ENCODE results near the gene SGCG. TPM values are rescaled to one million over a fixed set of nuclear protein-coding genes. Genes with fewer than 3 reads are reported as not detected.
"Not testable (repeated sequence)": the region's sequence is repeated elsewhere in the genome, so short reads cannot be mapped to it uniquely, and the experiment has no call there.

SGCG gene
- polyA plus RNA-seq, 2 donors: 0.16 to 0.59 TPM

- H3K27ac ChIP-seq (ENCODE audit: low read depth in 2 of 2, low read length in 1 of 2): no peak overlapping the region
- no peaks in the 10 kb centered on the region for H3K27me3 ChIP-seq (ENCODE audit: control insufficient read depth in 1 of 2, insufficient read depth in 2 of 2, low read length in 2 of 2)
- no peak overlapping the region for H3K4me3 ChIP-seq (ENCODE audit: low read depth in 1 of 2, low read length in 2 of 2)
- H3K36me3 ChIP-seq (ENCODE audit: control insufficient read depth in 2 of 2, insufficient read depth in 2 of 2, low read length in 1 of 2): no peaks in the 10 kb centered on the region
- 75 to 78% methylated on average over 4 of the region's 4 CpGs for WGBS, 2 donors
- H3K4me1 ChIP-seq (ENCODE audit: control insufficient read depth in 2 of 2, insufficient read depth in 2 of 2, low read length in 1 of 2): no peaks in the 10 kb centered on the region
- no peaks in the 10 kb centered on the region for H3K9me3 ChIP-seq (ENCODE audit: control insufficient read depth in 2 of 2, insufficient read depth in 1 of 2, low read depth in 1 of 2, low read length in 1 of 2)
Observed at GRCh38 chr13:23267571-23267970, 86.8 kb downstream of the SGCG start.

GRCh38 chr13:23268441-23268840 lies 87.7 kb downstream of the SGCG start:
- 31 to 33% methylated on average over 1 of the region's 1 CpG for WGBS, 2 donors
- Histone ChIP-seq H3K27ac (ENCODE audit: low read depth in 2 of 2, low read length in 1 of 2) (no peak overlapping the region), H3K9me3 (ENCODE audit: control insufficient read depth in 2 of 2, insufficient read depth in 1 of 2, low read depth in 1 of 2, low read length in 1 of 2) (no peaks in the 10 kb centered on the region), H3K4me1 (ENCODE audit: control insufficient read depth in 2 of 2, insufficient read depth in 2 of 2, low read length in 1 of 2) (no peaks in the 10 kb centered on the region), H3K27me3 (ENCODE audit: control insufficient read depth in 1 of 2, insufficient read depth in 2 of 2, low read length in 2 of 2) (no peaks in the 10 kb centered on the region), H3K36me3 (ENCODE audit: control insufficient read depth in 2 of 2, insufficient read depth in 2 of 2, low read length in 1 of 2) (no peaks in the 10 kb centered on the region), H3K4me3 (ENCODE audit: low read depth in 1 of 2, low read length in 2 of 2) (no peak overlapping the region)

DNA sequence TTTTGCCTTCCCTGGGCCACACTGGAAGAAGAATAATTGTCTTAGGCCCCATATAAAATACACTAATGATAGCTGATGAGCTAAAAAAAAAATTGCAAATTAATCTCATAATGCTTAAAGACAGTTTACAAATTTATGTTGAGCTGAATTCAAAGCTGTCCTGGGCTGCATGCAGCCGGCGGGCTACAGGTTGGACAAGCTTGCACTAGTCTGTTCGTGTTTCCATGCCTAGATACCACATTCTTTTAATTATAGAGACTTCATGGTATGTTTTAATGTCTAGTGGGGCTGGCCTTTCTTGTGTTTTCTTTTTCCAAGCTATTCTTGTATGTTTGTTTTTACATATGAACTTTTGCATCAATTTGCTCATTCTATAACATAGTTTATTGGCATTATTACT lies 90.6 kb downstream of the SGCG start:
- Histone ChIP-seq H3K4me1 (ENCODE audit: control insufficient read depth in 2 of 2, insufficient read depth in 2 of 2, low read length in 1 of 2) (no peaks in the 10 kb centered on the region), H3K9me3 (ENCODE audit: control insufficient read depth in 2 of 2, insufficient read depth in 1 of 2, low read depth in 1 of 2, low read length in 1 of 2) (no peaks in the 10 kb centered on the region), H3K36me3 (ENCODE audit: control insufficient read depth in 2 of 2, insufficient read depth in 2 of 2, low read length in 1 of 2) (no peaks in the 10 kb centered on the region), H3K27ac (ENCODE audit: low read depth in 2 of 2, low read length in 1 of 2) (no peak overlapping the region), H3K27me3 (ENCODE audit: control insufficient read depth in 1 of 2, insufficient read depth in 2 of 2, low read length in 2 of 2) (no peaks in the 10 kb centered on the region), H3K4me3 (ENCODE audit: low read depth in 1 of 2, low read length in 2 of 2) (no peak overlapping the region)
- 80 to 88% methylated on average over 3 of the region's 3 CpGs for WGBS, 2 donors

DNA sequence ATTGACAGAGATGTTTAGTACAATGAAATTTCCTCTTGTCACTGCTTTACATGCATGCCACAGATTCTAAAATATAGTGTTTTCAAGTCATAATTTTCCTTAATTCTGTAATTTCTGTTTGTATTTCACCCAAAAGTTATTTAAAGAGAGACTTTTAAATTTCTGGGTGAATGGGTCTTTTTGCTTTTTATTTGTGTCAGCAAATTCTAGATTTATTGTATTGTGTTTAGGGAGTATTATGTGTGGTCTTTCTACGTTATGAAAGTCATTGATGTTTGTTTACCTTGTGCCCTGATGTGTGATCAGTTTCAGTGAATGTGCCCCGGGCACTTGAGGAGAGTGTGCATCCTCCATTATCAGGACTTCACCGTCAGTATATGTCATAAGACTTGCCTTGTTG lies 92.7 kb downstream of the SGCG start:
- Histone ChIP-seq H3K4me1 (ENCODE audit: control insufficient read depth in 2 of 2, insufficient read depth in 2 of 2, low read length in 1 of 2) (no peaks in the 10 kb centered on the region), H3K36me3 (ENCODE audit: control insufficient read depth in 2 of 2, insufficient read depth in 2 of 2, low read length in 1 of 2) (no peaks in the 10 kb centered on the region), H3K4me3 (ENCODE audit: low read depth in 1 of 2, low read length in 2 of 2) (no peak overlapping the region), H3K27me3 (ENCODE audit: control insufficient read depth in 1 of 2, insufficient read depth in 2 of 2, low read length in 2 of 2) (no peaks in the 10 kb centered on the region), H3K27ac (ENCODE audit: low read depth in 2 of 2, low read length in 1 of 2) (no peak overlapping the region), H3K9me3 (ENCODE audit: control insufficient read depth in 2 of 2, insufficient read depth in 1 of 2, low read depth in 1 of 2, low read length in 1 of 2) (no peaks in the 10 kb centered on the region)
- 49 to 53% methylated on average over 3 of the region's 3 CpGs for WGBS, 2 donors

DNA sequence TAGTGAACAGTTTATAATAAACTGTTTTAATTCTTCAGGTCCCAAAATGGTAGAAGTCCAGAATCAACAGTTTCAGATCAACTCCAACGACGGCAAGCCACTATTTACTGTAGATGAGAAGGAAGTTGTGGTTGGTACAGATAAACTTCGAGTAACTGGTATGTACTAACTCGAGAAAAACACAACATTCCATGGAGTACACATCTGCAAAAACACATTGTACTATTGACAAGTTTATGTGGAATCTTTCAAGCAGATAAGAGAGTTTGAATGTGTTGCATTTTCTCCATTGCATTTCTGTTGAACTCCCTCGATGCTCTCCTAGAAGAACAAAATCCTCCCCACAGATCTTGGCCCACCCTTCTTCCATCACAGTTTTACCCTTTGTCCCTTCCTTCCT lies 98.5 kb downstream of the SGCG start:
- Histone ChIP-seq H3K4me3 (ENCODE audit: low read depth in 1 of 2, low read length in 2 of 2) (no peak overlapping the region), H3K9me3 (ENCODE audit: control insufficient read depth in 2 of 2, insufficient read depth in 1 of 2, low read depth in 1 of 2, low read length in 1 of 2) (no peaks in the 10 kb centered on the region), H3K27me3 (ENCODE audit: control insufficient read depth in 1 of 2, insufficient read depth in 2 of 2, low read length in 2 of 2) (no peaks in the 10 kb centered on the region), H3K27ac (ENCODE audit: low read depth in 2 of 2, low read length in 1 of 2) (no peak overlapping the region), H3K36me3 (ENCODE audit: control insufficient read depth in 2 of 2, insufficient read depth in 2 of 2, low read length in 1 of 2) (no peaks in the 10 kb centered on the region), H3K4me1 (ENCODE audit: control insufficient read depth in 2 of 2, insufficient read depth in 2 of 2, low read length in 1 of 2) (no peaks in the 10 kb centered on the region)
- 72 to 74% methylated on average over 5 of the region's 5 CpGs for WGBS, 2 donors

GRCh38 chr13:23288564-23288963 lies 107.8 kb downstream of the SGCG start:
- 82 to 95% methylated on average over 1 of the region's 1 CpG for WGBS, 2 donors
- H3K27ac ChIP-seq (ENCODE audit: low read depth in 2 of 2, low read length in 1 of 2): no peak overlapping the region
- H3K36me3 ChIP-seq (ENCODE audit: control insufficient read depth in 2 of 2, insufficient read depth in 2 of 2, low read length in 1 of 2): no peaks in the 10 kb centered on the region
- H3K9me3 ChIP-seq (ENCODE audit: control insufficient read depth in 2 of 2, insufficient read depth in 1 of 2, low read depth in 1 of 2, low read length in 1 of 2): no peaks in the 10 kb centered on the region
- no peaks in the 10 kb centered on the region for H3K4me1 ChIP-seq (ENCODE audit: control insufficient read depth in 2 of 2, insufficient read depth in 2 of 2, low read length in 1 of 2)
- H3K4me3 ChIP-seq (ENCODE audit: low read depth in 1 of 2, low read length in 2 of 2): no peak overlapping the region
- no peaks in the 10 kb centered on the region for H3K27me3 ChIP-seq (ENCODE audit: control insufficient read depth in 1 of 2, insufficient read depth in 2 of 2, low read length in 2 of 2)

DNA sequence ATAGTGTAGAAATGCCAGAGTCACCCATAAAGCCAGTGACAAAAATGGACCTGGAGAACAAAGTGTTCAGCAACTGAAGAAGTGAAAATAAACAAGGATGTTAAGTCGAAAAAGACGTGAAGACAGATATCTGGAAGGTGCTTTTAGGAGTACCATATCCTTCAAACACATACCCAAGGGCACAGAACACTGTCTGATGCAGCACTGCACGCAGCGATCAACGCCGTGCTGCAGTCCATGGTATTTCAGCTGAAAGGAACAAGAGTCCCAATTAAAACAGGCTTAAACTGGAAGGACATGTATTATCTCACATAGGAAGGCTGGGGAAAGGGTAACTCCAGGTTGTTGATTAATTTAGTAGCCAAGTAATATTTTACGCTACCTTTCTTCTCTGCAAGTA lies 108.2 kb downstream of the SGCG start:
- no peaks in the 10 kb centered on the region for H3K9me3 ChIP-seq (ENCODE audit: control insufficient read depth in 2 of 2, insufficient read depth in 1 of 2, low read depth in 1 of 2, low read length in 1 of 2)
- no peaks in the 10 kb centered on the region for H3K36me3 ChIP-seq (ENCODE audit: control insufficient read depth in 2 of 2, insufficient read depth in 2 of 2, low read length in 1 of 2)
- H3K27me3 ChIP-seq (ENCODE audit: control insufficient read depth in 1 of 2, insufficient read depth in 2 of 2, low read length in 2 of 2): no peaks in the 10 kb centered on the region
- no peak overlapping the region for H3K4me3 ChIP-seq (ENCODE audit: low read depth in 1 of 2, low read length in 2 of 2)
- WGBS, 2 donors: 55 to 71% methylated on average over 7 of the region's 7 CpGs
- no peaks in the 10 kb centered on the region for H3K4me1 ChIP-seq (ENCODE audit: control insufficient read depth in 2 of 2, insufficient read depth in 2 of 2, low read length in 1 of 2)
- no peak overlapping the region for H3K27ac ChIP-seq (ENCODE audit: low read depth in 2 of 2, low read length in 1 of 2)

- H3K4me1 ChIP-seq (ENCODE audit: control insufficient read depth in 2 of 2, insufficient read depth in 2 of 2, low read length in 1 of 2): no peaks in the 10 kb centered on the region
- H3K27me3 ChIP-seq (ENCODE audit: control insufficient read depth in 1 of 2, insufficient read depth in 2 of 2, low read length in 2 of 2): no peaks in the 10 kb centered on the region
- no peaks in the 10 kb centered on the region for H3K36me3 ChIP-seq (ENCODE audit: control insufficient read depth in 2 of 2, insufficient read depth in 2 of 2, low read length in 1 of 2)
- 27 to 41% methylated on average over 5 of the region's 5 CpGs for WGBS, 2 donors
- no peak overlapping the region for H3K27ac ChIP-seq (ENCODE audit: low read depth in 2 of 2, low read length in 1 of 2)
- no peaks in the 10 kb centered on the region for H3K9me3 ChIP-seq (ENCODE audit: control insufficient read depth in 2 of 2, insufficient read depth in 1 of 2, low read depth in 1 of 2, low read length in 1 of 2)
- no peak overlapping the region for H3K4me3 ChIP-seq (ENCODE audit: low read depth in 1 of 2, low read length in 2 of 2)
Observed at GRCh38 chr13:23289917-23290357, 109.2 kb downstream of the SGCG start.

GRCh38 chr13:23292586-23292985 lies 111.8 kb downstream of the SGCG start:
- Histone ChIP-seq H3K4me3 (ENCODE audit: low read depth in 1 of 2, low read length in 2 of 2) (no peak overlapping the region), H3K36me3 (ENCODE audit: control insufficient read depth in 2 of 2, insufficient read depth in 2 of 2, low read length in 1 of 2) (no peaks in the 10 kb centered on the region), H3K27ac (ENCODE audit: low read depth in 2 of 2, low read length in 1 of 2) (no peak overlapping the region), H3K9me3 (ENCODE audit: control insufficient read depth in 2 of 2, insufficient read depth in 1 of 2, low read depth in 1 of 2, low read length in 1 of 2) (no peaks in the 10 kb centered on the region), H3K27me3 (ENCODE audit: control insufficient read depth in 1 of 2, insufficient read depth in 2 of 2, low read length in 2 of 2) (no peaks in the 10 kb centered on the region), H3K4me1 (ENCODE audit: control insufficient read depth in 2 of 2, insufficient read depth in 2 of 2, low read length in 1 of 2) (no peaks in the 10 kb centered on the region)
- WGBS, 2 donors: 58 to 63% methylated on average over 1 of the region's 1 CpG

DNA sequence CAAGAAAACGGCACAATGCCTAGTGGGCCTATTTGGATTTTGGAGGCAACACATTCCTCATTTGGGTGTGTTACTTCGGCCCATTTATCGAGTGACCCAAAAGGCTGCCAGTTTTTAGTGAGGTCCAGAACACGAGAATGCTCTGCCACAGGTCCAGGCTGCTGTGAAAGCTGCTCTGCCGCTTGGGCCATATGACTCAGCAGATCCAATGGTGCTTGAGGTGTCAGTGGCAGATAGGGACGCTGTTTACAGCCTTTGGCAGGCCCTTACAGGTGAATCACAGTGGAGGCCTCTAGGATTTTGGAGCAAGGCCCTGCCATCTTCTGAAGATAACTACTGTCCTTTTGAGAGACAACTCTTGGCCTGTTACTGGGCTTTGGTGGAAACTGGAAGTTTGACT lies 134.1 kb downstream of the SGCG start:
- not testable (repeated sequence) for H3K4me3 ChIP-seq (ENCODE audit: low read depth in 1 of 2, low read length in 2 of 2); H3K27ac ChIP-seq (ENCODE audit: low read depth in 2 of 2, low read length in 1 of 2); H3K27me3 ChIP-seq (ENCODE audit: control insufficient read depth in 1 of 2, insufficient read depth in 2 of 2, low read length in 2 of 2); H3K4me1 ChIP-seq (ENCODE audit: control insufficient read depth in 2 of 2, insufficient read depth in 2 of 2, low read length in 1 of 2); H3K36me3 ChIP-seq (ENCODE audit: control insufficient read depth in 2 of 2, insufficient read depth in 2 of 2, low read length in 1 of 2); H3K9me3 ChIP-seq (ENCODE audit: control insufficient read depth in 2 of 2, insufficient read depth in 1 of 2, low read depth in 1 of 2, low read length in 1 of 2)
- WGBS, 2 donors: 83 to 93% methylated on average over 6 of the region's 6 CpGs

Measured in esophagus (tissue), 2 donors.